ENCODE data around the gene RAB10. TPM values are rescaled to one million over a fixed set of nuclear protein-coding genes. Genes with fewer than 3 reads are reported as not detected.
A peak's percentile ranks its signal among the peaks of the same experiment; 100 is the strongest.

Gene RAB10
- total and polyA plus RNA-seq, 2 of the 13 experiments (the other 11 are each of a cell fraction or from before 2014, with no cell fraction given), result 48.2 to 120 TPM

DNA sequence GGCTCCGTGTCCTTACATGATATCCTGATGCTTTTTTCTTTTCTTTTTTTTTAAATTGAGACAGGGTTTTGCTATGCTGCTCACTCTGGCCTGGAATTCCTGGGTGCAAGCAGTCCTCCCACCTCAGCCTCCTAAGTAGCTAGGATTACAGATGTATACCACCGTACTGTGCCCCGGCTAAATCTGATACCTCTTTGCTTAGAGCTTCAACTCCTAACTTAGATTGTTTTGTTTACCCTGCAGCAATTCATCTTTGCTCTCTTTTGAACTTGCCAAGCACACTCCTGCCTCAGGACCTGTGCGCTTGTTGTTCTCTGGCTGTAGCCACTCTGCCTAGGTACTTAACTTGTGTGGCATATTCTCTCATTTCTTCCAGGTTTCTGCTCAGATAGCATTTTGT is 24.5 kb downstream of the RAB10 start (continued):
- TF ChIP-seq EZH2 (conservative IDR thresholded peaks at IDR 0.05; ENCODE audit: low read depth, low read length) (no peak), ATM (IDR thresholded peaks at IDR 0.05; ENCODE audit: borderline replicate concordance) (no peak), CENPX (CRISPR knock-in tag; IDR thresholded peaks at IDR 0.05) (no peak), ZNF746 (CRISPR knock-in tag; IDR thresholded peaks at IDR 0.05) (no peak), TGIF2 (CRISPR knock-in tag; IDR thresholded peaks at IDR 0.05) (no peak), RCOR2 (CRISPR knock-in tag; IDR thresholded peaks at IDR 0.05) (peak; percentile 69; the same call in 1 of the 2 replicates), KLF6 (CRISPR knock-in tag; IDR thresholded peaks at IDR 0.05) (no peak), ZNF761 (CRISPR knock-in tag; conservative IDR thresholded peaks at IDR 0.05) (no peak), ZNF451 (CRISPR knock-in tag; IDR thresholded peaks at IDR 0.05) (no peak), ZNF124 (CRISPR knock-in tag; IDR thresholded peaks at IDR 0.05) (no peak), ZNF30 (CRISPR knock-in tag; IDR thresholded peaks at IDR 0.05) (no peak), NCOA5 (CRISPR knock-in tag; IDR thresholded peaks at IDR 0.05) (no peak), ZNF10 (CRISPR knock-in tag; IDR thresholded peaks at IDR 0.05; ENCODE audit: borderline replicate concordance, low read depth) (no peak), NFKBIZ (CRISPR knock-in tag; IDR thresholded peaks at IDR 0.05) (0 out of 2 replicates have a peak, but pooled peaks have one; percentile 29), SCMH1 (CRISPR knock-in tag; IDR thresholded peaks at IDR 0.05; ENCODE audit: borderline replicate concordance) (no peak), GATAD2A (CRISPR knock-in tag; IDR thresholded peaks at IDR 0.05) (peak; percentile 48; the same call in 1 of the 2 replicates), ZNF749 (CRISPR knock-in tag; IDR thresholded peaks at IDR 0.05; ENCODE audit: borderline replicate concordance) (no peak), FOXJ3 (CRISPR knock-in tag; IDR thresholded peaks at IDR 0.05; ENCODE audit: borderline replicate concordance) (peak; percentile 46; the same call in 1 of the 2 replicates), ZNF207 (IDR thresholded peaks at IDR 0.05; ENCODE audit: borderline replicate concordance) (no peak), CHCHD3 (CRISPR knock-in tag; IDR thresholded peaks at IDR 0.05) (no peak), SUZ12 (IDR thresholded peaks at IDR 0.05; ENCODE audit: low read depth, low read length) (no peak), SIX1 (CRISPR knock-in tag; IDR thresholded peaks at IDR 0.05; ENCODE audit: borderline replicate concordance) (peak; percentile 71; the same call in 1 of the 2 replicates), BRCA1 (CRISPR knock-in tag; IDR thresholded peaks at IDR 0.05) (no peak), HCFC1 (IDR thresholded peaks at IDR 0.05; ENCODE audit: low read depth, low read length) (no peak), CC2D1A (CRISPR knock-in tag; IDR thresholded peaks at IDR 0.05) (no peak)
- TF ChIP-seq, protein P1, sequence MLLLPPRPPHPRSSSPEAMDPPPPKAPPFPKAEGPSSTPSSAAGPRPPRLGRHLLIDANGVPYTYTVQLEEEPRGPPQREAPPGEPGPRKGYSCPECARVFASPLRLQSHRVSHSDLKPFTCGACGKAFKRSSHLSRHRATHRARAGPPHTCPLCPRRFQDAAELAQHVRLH (CRISPR knock-in tag; IDR thresholded peaks at IDR 0.05; ENCODE audit: borderline replicate concordance, low read depth), result no peak
- TF ChIP-seq, protein P2, sequence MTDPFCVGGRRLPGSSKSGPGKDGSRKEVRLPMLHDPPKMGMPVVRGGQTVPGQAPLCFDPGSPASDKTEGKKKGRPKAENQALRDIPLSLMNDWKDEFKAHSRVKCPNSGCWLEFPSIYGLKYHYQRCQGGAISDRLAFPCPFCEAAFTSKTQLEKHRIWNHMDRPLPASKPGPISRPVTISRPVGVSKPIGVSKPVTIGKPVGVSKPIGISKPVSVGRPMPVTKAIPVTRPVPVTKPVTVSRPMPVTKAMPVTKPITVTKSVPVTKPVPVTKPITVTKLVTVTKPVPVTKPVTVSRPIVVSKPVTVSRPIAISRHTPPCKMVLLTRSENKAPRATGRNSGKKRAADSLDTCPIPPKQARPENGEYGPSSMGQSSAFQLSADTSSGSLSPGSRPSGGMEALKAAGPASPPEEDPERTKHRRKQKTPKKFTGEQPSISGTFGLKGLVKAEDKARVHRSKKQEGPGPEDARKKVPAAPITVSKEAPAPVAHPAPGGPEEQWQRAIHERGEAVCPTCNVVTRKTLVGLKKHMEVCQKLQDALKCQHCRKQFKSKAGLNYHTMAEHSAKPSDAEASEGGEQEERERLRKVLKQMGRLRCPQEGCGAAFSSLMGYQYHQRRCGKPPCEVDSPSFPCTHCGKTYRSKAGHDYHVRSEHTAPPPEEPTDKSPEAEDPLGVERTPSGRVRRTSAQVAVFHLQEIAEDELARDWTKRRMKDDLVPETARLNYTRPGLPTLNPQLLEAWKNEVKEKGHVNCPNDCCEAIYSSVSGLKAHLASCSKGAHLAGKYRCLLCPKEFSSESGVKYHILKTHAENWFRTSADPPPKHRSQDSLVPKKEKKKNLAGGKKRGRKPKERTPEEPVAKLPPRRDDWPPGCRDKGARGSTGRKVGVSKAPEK (CRISPR knock-in tag; IDR thresholded peaks at IDR 0.05; ENCODE audit: borderline replicate concordance), result no peak
- TF ChIP-seq, protein P3, sequence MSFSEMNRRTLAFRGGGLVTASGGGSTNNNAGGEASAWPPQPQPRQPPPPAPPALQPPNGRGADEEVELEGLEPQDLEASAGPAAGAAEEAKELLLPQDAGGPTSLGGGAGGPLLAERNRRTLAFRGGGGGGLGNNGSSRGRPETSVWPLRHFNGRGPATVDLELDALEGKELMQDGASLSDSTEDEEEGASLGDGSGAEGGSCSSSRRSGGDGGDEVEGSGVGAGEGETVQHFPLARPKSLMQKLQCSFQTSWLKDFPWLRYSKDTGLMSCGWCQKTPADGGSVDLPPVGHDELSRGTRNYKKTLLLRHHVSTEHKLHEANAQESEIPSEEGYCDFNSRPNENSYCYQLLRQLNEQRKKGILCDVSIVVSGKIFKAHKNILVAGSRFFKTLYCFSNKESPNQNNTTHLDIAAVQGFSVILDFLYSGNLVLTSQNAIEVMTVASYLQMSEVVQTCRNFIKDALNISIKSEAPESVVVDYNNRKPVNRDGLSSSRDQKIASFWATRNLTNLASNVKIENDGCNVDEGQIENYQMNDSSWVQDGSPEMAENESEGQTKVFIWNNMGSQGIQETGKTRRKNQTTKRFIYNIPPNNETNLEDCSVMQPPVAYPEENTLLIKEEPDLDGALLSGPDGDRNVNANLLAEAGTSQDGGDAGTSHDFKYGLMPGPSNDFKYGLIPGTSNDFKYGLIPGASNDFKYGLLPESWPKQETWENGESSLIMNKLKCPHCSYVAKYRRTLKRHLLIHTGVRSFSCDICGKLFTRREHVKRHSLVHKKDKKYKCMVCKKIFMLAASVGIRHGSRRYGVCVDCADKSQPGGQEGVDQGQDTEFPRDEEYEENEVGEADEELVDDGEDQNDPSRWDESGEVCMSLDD (CRISPR knock-in tag; IDR thresholded peaks at IDR 0.05; ENCODE audit: borderline replicate concordance), result no peak

All from HepG2 (cell line).